Esophagus (tissue), 2 donors: ENCODE data around the gene ITGB1. TPM values are rescaled to one million over a fixed set of nuclear protein-coding genes. Genes with fewer than 3 reads are reported as not detected.

Experiments used
- H3K27ac ChIP-seq, 2 donors: one replicate each; pipeline ENCODE4 v1.5.1; 2013; ENCODE audit warnings: low read depth in 2 of 2, mild to moderate bottlenecking in 2 of 2, inconsistent platforms in 1 of 2, low read length in 1 of 2, moderate library complexity in 1 of 2
- H3K27me3 ChIP-seq, 2 donors: one replicate each; pipeline ENCODE4 v1.6.1; 2013; ENCODE audit warnings: low read length in 2 of 2, control low read depth in 1 of 2, mild to moderate bottlenecking in 1 of 2; ENCODE audit not compliant: insufficient read depth in 2 of 2, control insufficient read depth in 1 of 2
- H3K36me3 ChIP-seq, 2 donors: one replicate each; pipeline ENCODE4 v1.6.1; 2013; ENCODE audit warnings: low read length in 1 of 2; ENCODE audit not compliant: control insufficient read depth in 2 of 2, insufficient read depth in 2 of 2
- H3K4me1 ChIP-seq, 2 donors: one replicate each; pipeline ENCODE4 v1.6.1; 2013; ENCODE audit warnings: low read length in 1 of 2; ENCODE audit not compliant: control insufficient read depth in 2 of 2, insufficient read depth in 2 of 2
- H3K4me3 ChIP-seq, 2 donors: one replicate each; pipeline ENCODE4 v1.5.1; 2013; ENCODE audit warnings: low read length in 2 of 2, mild to moderate bottlenecking in 2 of 2, low read depth in 1 of 2, moderate library complexity in 1 of 2
- H3K9me3 ChIP-seq, 2 donors: one replicate each; pipeline ENCODE4 v1.6.1; 2013; ENCODE audit warnings: mild to moderate bottlenecking in 2 of 2, low read depth in 1 of 2, low read length in 1 of 2, moderate library complexity in 1 of 2; ENCODE audit not compliant: control insufficient read depth in 2 of 2, insufficient read depth in 1 of 2
- WGBS, 2 donors: extraction: QIAGEN DNeasy Blood & Tissue Kit; methylation state at CpG; one replicate each; pipeline ENCODE4 v1.1.7; 2013; 5-methylcytosine and 5-hydroxymethylcytosine counted together
- polyA plus RNA-seq, 2 donors: library from polyadenylated mRNA; stranded (reverse); fragments of 200-250 nt; gene quantifications; one replicate each; pipeline ENCODE4 v1.2.3, GENCODE V29; 2013
- donor health status: healthy with polysubstance abuse.
- donor health status: Bipolar disorder and iron deficiency.

ITGB1 gene
- polyA plus RNA-seq, 2 donors = 44.2 to 75.9 TPM

DNA sequence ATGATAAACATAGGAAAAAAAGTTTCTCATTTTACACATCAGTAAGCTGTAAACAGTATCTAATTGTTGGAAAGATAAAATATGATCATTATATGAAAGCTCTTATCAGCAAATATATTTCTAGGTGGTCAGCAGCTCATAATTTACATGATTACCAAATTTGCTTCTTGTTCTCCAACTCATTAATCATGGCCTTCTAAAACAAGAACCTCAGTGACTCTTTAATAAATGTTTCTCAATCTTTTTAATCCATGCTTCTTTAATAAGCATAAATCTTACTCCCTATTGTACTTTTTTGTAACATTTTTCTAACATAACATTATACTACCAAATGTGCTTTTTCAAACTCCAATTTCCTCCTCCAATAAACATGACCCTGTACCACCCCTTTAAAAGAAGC, 5.9 kb downstream of the ITGB1 start:
- Histone ChIP-seq H3K36me3 (no peaks in the 10 kb centered on the region), H3K27ac (no peak overlapping the region), H3K4me1 (peaks cover 0 to 5% of the 10 kb centered on the region in 2 donors), H3K9me3 (no peaks in the 10 kb centered on the region), H3K27me3 (no peaks in the 10 kb centered on the region), H3K4me3 (no peak overlapping the region)

DNA sequence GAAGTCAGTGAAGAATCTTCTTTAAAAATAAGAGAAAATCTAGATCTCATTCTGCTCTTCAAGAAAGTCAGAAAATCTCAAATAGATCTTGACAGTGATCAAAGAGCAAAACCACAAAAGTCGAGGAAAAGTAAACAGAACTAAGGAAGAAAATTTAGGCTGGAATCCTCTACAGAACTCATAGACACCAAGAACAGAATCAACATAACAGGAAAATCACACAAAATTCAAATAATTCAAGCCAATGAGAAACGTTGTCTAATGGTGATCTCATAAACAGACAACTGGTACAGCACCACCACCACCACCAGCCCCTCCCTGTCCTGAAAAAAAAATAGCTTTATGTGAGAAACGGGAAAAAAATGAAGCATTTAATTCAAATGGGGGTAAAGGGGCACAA, 6.9 kb downstream of the ITGB1 start:
- Histone ChIP-seq H3K36me3 (no peaks in the 10 kb centered on the region), H3K4me1 (peaks cover 0 to 5% of the 10 kb centered on the region in 2 donors), H3K27me3 (no peaks in the 10 kb centered on the region), H3K9me3 (no peaks in the 10 kb centered on the region), H3K4me3 (no peak overlapping the region), H3K27ac (no peak overlapping the region)
- 32 to 37% methylated on average over 3 of the region's 3 CpGs for WGBS, 2 donors

GRCh38 chr10:32950591-32951108, 7.4 kb downstream of the ITGB1 start:
- no peaks in the 10 kb centered on the region for H3K36me3 ChIP-seq
- no peaks in the 10 kb centered on the region for H3K27me3 ChIP-seq
- WGBS, 2 donors = 51 to 81% methylated on average over 5 of the region's 5 CpGs
- H3K9me3 ChIP-seq = no peaks in the 10 kb centered on the region
- H3K4me1 ChIP-seq = peaks cover 0 to 5% of the 10 kb centered on the region in 2 donors
- no peak overlapping the region for H3K27ac ChIP-seq
- no peak overlapping the region for H3K4me3 ChIP-seq

GRCh38 chr10:32949221-32949678, 8.8 kb downstream of the ITGB1 start:
- Histone ChIP-seq H3K4me1 (peaks cover 0 to 9% of the 10 kb centered on the region in 2 donors), H3K9me3 (no peaks in the 10 kb centered on the region), H3K36me3 (no peaks in the 10 kb centered on the region), H3K27ac (no peak overlapping the region), H3K27me3 (no peaks in the 10 kb centered on the region), H3K4me3 (no peak overlapping the region)

DNA sequence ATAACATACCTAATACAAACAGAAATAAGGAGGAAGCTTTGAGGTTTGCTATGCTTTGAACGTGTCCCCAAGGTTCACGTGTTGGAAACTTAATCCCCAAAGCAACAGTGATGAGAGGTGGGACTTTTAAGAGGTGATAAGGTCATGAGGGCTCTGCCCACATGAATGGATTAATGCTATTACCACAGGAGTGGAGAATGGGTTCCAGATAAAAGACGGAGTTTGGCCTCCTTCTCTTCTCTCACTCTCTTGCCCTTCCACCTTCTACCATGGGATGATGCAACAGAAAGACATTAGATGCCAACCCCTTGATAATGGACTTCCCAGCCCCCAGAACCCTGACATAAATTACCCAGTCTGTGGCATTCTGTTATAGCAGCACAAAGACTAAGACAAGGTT, 9.6 kb downstream of the ITGB1 start:
- H3K9me3 ChIP-seq = no peaks in the 10 kb centered on the region
- peaks cover 0 to 12% of the 10 kb centered on the region in 2 donors for H3K4me1 ChIP-seq
- 34 to 42% methylated on average over 3 of the region's 3 CpGs for WGBS, 2 donors

DNA sequence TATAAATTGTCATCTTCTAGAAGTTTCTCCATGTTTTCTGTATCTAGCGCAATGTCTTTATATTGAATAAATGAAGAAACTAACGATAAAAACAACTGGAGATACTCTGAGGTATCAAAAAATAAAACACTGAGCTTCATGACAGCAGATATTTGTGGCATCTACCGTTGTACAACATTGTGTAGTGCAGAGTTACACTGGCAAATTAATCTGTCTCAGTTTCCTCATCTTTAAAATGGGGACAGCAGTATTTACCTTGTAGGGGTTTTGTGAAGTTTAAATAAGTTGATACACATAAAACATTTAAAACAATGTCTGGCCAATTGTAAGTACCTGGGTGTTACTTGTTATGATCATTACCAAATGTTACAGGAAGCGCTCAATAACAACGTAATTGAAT, 10.4 kb downstream of the ITGB1 start:
- Histone ChIP-seq H3K27me3 (no peaks in the 10 kb centered on the region), H3K36me3 (no peaks in the 10 kb centered on the region), H3K4me3 (no peak overlapping the region), H3K27ac (no peak overlapping the region), H3K9me3 (no peaks in the 10 kb centered on the region), H3K4me1 (peaks cover 0 to 13% of the 10 kb centered on the region in 2 donors)
- 88 to 91% methylated on average over 5 of the region's 5 CpGs for WGBS, 2 donors

More for the DNA sequence above, 9.6 kb downstream of the ITGB1 start:
- Histone ChIP-seq H3K36me3 (no peaks in the 10 kb centered on the region), H3K4me3 (no peak overlapping the region), H3K27ac (no peak overlapping the region), H3K27me3 (no peaks in the 10 kb centered on the region)

- Histone ChIP-seq H3K4me3 (no peak overlapping the region), H3K4me1 (peaks cover 0 to 16% of the 10 kb centered on the region in 2 donors), H3K27me3 (no peaks in the 10 kb centered on the region), H3K9me3 (no peaks in the 10 kb centered on the region), H3K36me3 (no peaks in the 10 kb centered on the region), H3K27ac (no peak overlapping the region)
- 45 to 61% methylated on average over 2 of the region's 2 CpGs for WGBS, 2 donors
These were observed 11.9 kb downstream of the ITGB1 start for GRCh38 chr10:32946108-32946507.

- H3K9me3 ChIP-seq = no peaks in the 10 kb centered on the region
- WGBS, 2 donors = 84 to 85% methylated on average over 24 of the region's 24 CpGs
- peak overlapping the region in 1 of 2 donors; percentile 27 for H3K27ac ChIP-seq
- no peak overlapping the region for H3K4me3 ChIP-seq
- no peaks in the 10 kb centered on the region for H3K27me3 ChIP-seq
- H3K36me3 ChIP-seq = no peaks in the 10 kb centered on the region
- peaks cover 2 to 22% of the 10 kb centered on the region in 2 donors for H3K4me1 ChIP-seq
These were observed 14.0 kb downstream of the ITGB1 start for GRCh38 chr10:32943854-32944661.

DNA sequence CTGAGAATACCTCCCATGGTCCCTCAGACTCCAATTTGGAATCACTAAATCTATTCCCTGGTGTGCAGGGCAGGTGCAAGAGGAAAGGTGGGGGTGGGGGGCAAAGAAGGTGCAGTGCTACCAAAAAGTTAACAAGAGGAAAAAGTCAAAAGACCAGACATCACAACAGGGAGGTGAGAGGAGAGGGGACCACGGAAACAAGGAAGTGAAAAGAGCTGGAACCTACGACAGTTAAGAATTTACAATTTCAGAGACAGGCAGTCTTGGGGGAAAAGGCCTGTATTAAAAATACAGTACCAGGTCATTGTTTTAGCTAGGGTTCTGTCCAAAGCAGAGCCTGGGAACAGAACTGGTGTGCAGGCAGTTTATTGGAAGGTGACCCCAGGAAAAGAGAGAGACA, 14.6 kb downstream of the ITGB1 start:
- Histone ChIP-seq H3K27ac (peak overlapping the region in 1 of 2 donors; percentile 16), H3K4me1 (peaks cover 8 to 26% of the 10 kb centered on the region in 2 donors), H3K36me3 (no peaks in the 10 kb centered on the region), H3K9me3 (no peaks in the 10 kb centered on the region), H3K27me3 (no peaks in the 10 kb centered on the region), H3K4me3 (no peak overlapping the region)
- 69 to 81% methylated on average over 2 of the region's 2 CpGs for WGBS, 2 donors

- WGBS, 2 donors = 86 to 90% methylated on average over 1 of the region's 1 CpG
- H3K27me3 ChIP-seq = no peaks in the 10 kb centered on the region
- no peaks in the 10 kb centered on the region for H3K9me3 ChIP-seq
- H3K4me1 ChIP-seq = peaks cover 8 to 25% of the 10 kb centered on the region in 2 donors
- no peak overlapping the region for H3K4me3 ChIP-seq
- H3K36me3 ChIP-seq = no peaks in the 10 kb centered on the region
- H3K27ac ChIP-seq = no peak overlapping the region
These were observed 15.9 kb downstream of the ITGB1 start for GRCh38 chr10:32942081-32942480.
